ENCODE measurements around the gene SLIT1. TPM values are rescaled to one million over a fixed set of nuclear protein-coding genes. Genes with fewer than 3 reads are reported as not detected.

Gene SLIT1
- total and polyA plus RNA-seq, 2 donors (not counting 1 experiment from before 2014, with no cell fraction given) = 0.15 to 0.49 TPM

DNA sequence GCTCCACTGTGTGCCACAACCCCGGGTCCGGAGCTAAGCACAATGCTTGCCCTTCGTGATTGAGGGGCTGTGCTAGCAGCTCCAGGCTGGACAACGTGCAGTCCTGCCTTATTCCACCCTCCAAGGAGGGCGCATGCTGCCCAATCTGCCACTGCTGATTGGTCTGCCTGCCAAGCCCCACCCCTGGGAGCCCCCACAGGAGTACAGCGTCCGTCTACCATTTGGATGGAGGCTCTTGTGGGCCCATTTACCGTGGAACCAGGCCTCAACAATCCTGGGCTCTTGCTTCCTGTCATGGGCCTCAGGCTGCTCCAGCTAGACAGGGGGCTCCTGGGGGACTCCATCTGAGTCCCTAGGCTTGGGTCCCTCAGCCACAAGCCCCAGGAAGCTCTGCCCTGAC is 173.3 kb downstream of the SLIT1 start:
- no peaks in the 10 kb centered on the region for H3K27me3 ChIP-seq (replicated peaks in 1 of 4; ENCODE audit: control extremely low read depth in 1 of 4, control insufficient read depth in 3 of 4, insufficient read depth in 4 of 4, low read length in 3 of 4)
- Mint-ChIP-seq H3K27me3 (peaks cover 7% of the 10 kb centered on the region), H3K4me3 (no peak overlapping the region), H3K4me1 (peaks cover 11% of the 10 kb centered on the region), H3K27ac (no peak overlapping the region), H3K9me3 (ENCODE audit: insufficient read depth) (peaks cover 3% of the 10 kb centered on the region)
- no peaks in the 10 kb centered on the region for H4K20me1 ChIP-seq (ENCODE audit: control insufficient read depth, insufficient read depth, low read length, poor library complexity, severe bottlenecking)
- POLR2A ChIA-PET = no interaction called here
- DNase-seq (no peak), ATAC-seq (ENCODE audit: low read depth) (no peak)
- no peak for TF ChIP-seq CTCF (IDR thresholded peaks at IDR 0.05)
- no peak for TF ChIP-seq EZH2 (IDR thresholded peaks at IDR 0.05; ENCODE audit: borderline replicate concordance, insufficient read depth, low read depth, low read length, poor library complexity, severe bottlenecking)
- no peaks in the 10 kb centered on the region for H3K79me2 ChIP-seq (ENCODE audit: control insufficient read depth, insufficient read depth, low read length)
- CTCF ChIA-PET = interaction anchor here (1.0 to 1.3 kb wide), 3 partner anchors 25 to 246 kb away, joined by 3 to 6 read pairs (median 3); no protein-coding TSS in a partner anchor
- H3K36me3 ChIP-seq (replicated peaks in 1 of 2; ENCODE audit: control extremely low read depth in 1 of 2, control insufficient read depth in 1 of 2, extremely low read depth in 1 of 2, insufficient read depth in 2 of 2, low read length in 1 of 2) = no peaks in the 10 kb centered on the region
- peaks cover 0 to 13% (median 5%) of the 10 kb centered on the region in 3 donors for H3K9me3 ChIP-seq (ENCODE audit: control extremely low read depth in 1 of 3, control insufficient read depth in 2 of 3, insufficient read depth in 1 of 3, low read length in 2 of 3)
- H3K27ac ChIP-seq (ENCODE audit: low read length in 2 of 2) = no peak overlapping the region
- no peak overlapping the region for H3K4me3 ChIP-seq (ENCODE audit: control extremely low read depth in 1 of 5, extremely low read depth in 1 of 5, insufficient read depth in 1 of 5, low read depth in 2 of 5, low read length in 4 of 5)
- H2AFZ ChIP-seq (ENCODE audit: insufficient read depth, low read depth, low read length, poor library complexity, severe bottlenecking) = no peak overlapping the region
- H3K9ac ChIP-seq (ENCODE audit: low read length) = no peak overlapping the region
- WGBS (ENCODE audit: insufficient coverage) = 96% methylated on average over 7 of the region's 8 CpGs
- no peak overlapping the region for H3K4me2 ChIP-seq (replicated peaks; ENCODE audit: low read depth, low read length, poor library complexity, severe bottlenecking)
- H3K4me1 ChIP-seq (ENCODE audit: control insufficient read depth in 2 of 2, insufficient read depth in 2 of 2, low read length in 2 of 2) = peaks cover 4 to 12% of the 10 kb centered on the region in 2 donors
- intact Hi-C loops (cut with micrococcal nuclease) = no loop called here

GRCh38 chr10:97011397-97011796 is 174.4 kb downstream of the SLIT1 start:
- ATAC-seq (ENCODE audit: low read depth) (no peak), DNase-seq (no peak)
- Mint-ChIP-seq H3K4me3 (no peak overlapping the region), H3K9me3 (ENCODE audit: insufficient read depth) (peaks cover 3% of the 10 kb centered on the region), H3K4me1 (peaks cover 3% of the 10 kb centered on the region), H3K27ac (no peak overlapping the region), H3K27me3 (no peaks in the 10 kb centered on the region)
- no peak for TF ChIP-seq EZH2 (IDR thresholded peaks at IDR 0.05; ENCODE audit: borderline replicate concordance, insufficient read depth, low read depth, low read length, poor library complexity, severe bottlenecking)
- no peak for TF ChIP-seq CTCF (IDR thresholded peaks at IDR 0.05)
- H3K79me2 ChIP-seq (ENCODE audit: control insufficient read depth, insufficient read depth, low read length) = no peaks in the 10 kb centered on the region
- H3K9ac ChIP-seq (ENCODE audit: low read length) = no peak overlapping the region
- no peaks in the 10 kb centered on the region for H4K20me1 ChIP-seq (ENCODE audit: control insufficient read depth, insufficient read depth, low read length, poor library complexity, severe bottlenecking)
- intact Hi-C loops (cut with micrococcal nuclease) = no loop called here
- no peak overlapping the region for H3K4me3 ChIP-seq (ENCODE audit: control extremely low read depth in 1 of 5, extremely low read depth in 1 of 5, insufficient read depth in 1 of 5, low read depth in 2 of 5, low read length in 4 of 5)
- H2AFZ ChIP-seq (ENCODE audit: insufficient read depth, low read depth, low read length, poor library complexity, severe bottlenecking) = no peak overlapping the region
- H3K4me2 ChIP-seq (replicated peaks; ENCODE audit: low read depth, low read length, poor library complexity, severe bottlenecking) = no peak overlapping the region
- no peaks in the 10 kb centered on the region for H3K36me3 ChIP-seq (replicated peaks in 1 of 2; ENCODE audit: control extremely low read depth in 1 of 2, control insufficient read depth in 1 of 2, extremely low read depth in 1 of 2, insufficient read depth in 2 of 2, low read length in 1 of 2)
- no peaks in the 10 kb centered on the region for H3K27me3 ChIP-seq (replicated peaks in 1 of 4; ENCODE audit: control extremely low read depth in 1 of 4, control insufficient read depth in 3 of 4, insufficient read depth in 4 of 4, low read length in 3 of 4)
- POLR2A ChIA-PET = no interaction called here
- CTCF ChIA-PET = interaction anchor here (1.9 kb wide), 1 partner anchor 14 kb away, joined by 4 read pairs; no protein-coding TSS in a partner anchor
- no peak overlapping the region for H3K27ac ChIP-seq (ENCODE audit: low read length in 2 of 2)
- peaks cover 0 to 15% (median 15%) of the 10 kb centered on the region in 3 donors for H3K9me3 ChIP-seq (ENCODE audit: control extremely low read depth in 1 of 3, control insufficient read depth in 2 of 3, insufficient read depth in 1 of 3, low read length in 2 of 3)
- peaks cover 0 to 2% of the 10 kb centered on the region in 2 donors for H3K4me1 ChIP-seq (ENCODE audit: control insufficient read depth in 2 of 2, insufficient read depth in 2 of 2, low read length in 2 of 2)
